Measurements from ENCODE around the gene CDC42SE1. TPM values are rescaled to one million over a fixed set of nuclear protein-coding genes. Genes with fewer than 3 reads are reported as not detected.
"Not testable (repeated sequence)": the region's sequence is repeated elsewhere in the genome, so short reads cannot be mapped to it uniquely, and the experiment has no call there.

Gene CDC42SE1
- polyA plus RNA-seq (2012; ENCODE audit: low read depth, missing spikeins), result 51.2 TPM

GRCh38 chr1:151059109-151060006, at the start of gene CDC42SE1:
TSS of gene CDC42SE1 (minus strand) at chr1:151059622. CDS start at chr1:151055730, 3,892 bp downstream.
- DNase-seq (ENCODE audit: insufficient read length, low spot score) (peak; percentile 88), FAIRE-seq (peak; percentile 85)
- TF ChIP-seq PAX5 (IDR thresholded peaks at IDR 0.05; ENCODE audit: insufficient read depth, low read length, severe bottlenecking) (no peak), POU2F2 (IDR thresholded peaks at IDR 0.05; ENCODE audit: low read depth, low read length) (no peak), POLR2A (IDR thresholded peaks at IDR 0.05; ENCODE audit: low read depth, low read length) (peak; percentile 81), POLR2AphosphoS5 (IDR thresholded peaks at IDR 0.05; ENCODE audit: low read depth, low read length) (peak; percentile 88), TAF1 (IDR thresholded peaks at IDR 0.05; ENCODE audit: low read depth, low read length) (peak; percentile 90), SPI1 (IDR thresholded peaks at IDR 0.05; ENCODE audit: low read depth, low read length) (peak; percentile 47)

- FAIRE-seq (no peak), DNase-seq (ENCODE audit: insufficient read length, low spot score) (no peak)
- TF ChIP-seq POLR2AphosphoS5 (IDR thresholded peaks at IDR 0.05; ENCODE audit: low read depth, low read length), result no peak
- TF ChIP-seq TAF1 (IDR thresholded peaks at IDR 0.05; ENCODE audit: low read depth, low read length), result no peak
- TF ChIP-seq PAX5 (IDR thresholded peaks at IDR 0.05; ENCODE audit: insufficient read depth, low read length, severe bottlenecking), result no peak
- no peak for TF ChIP-seq POLR2A (IDR thresholded peaks at IDR 0.05; ENCODE audit: low read depth, low read length)
- TF ChIP-seq POU2F2 (IDR thresholded peaks at IDR 0.05; ENCODE audit: low read depth, low read length), result no peak
- no peak for TF ChIP-seq SPI1 (IDR thresholded peaks at IDR 0.05; ENCODE audit: low read depth, low read length)
Observed at GRCh38 chr1:151108331-151108730, 48.9 kb upstream of the CDC42SE1 start.

- no peak for FAIRE-seq
- TF ChIP-seq TAF1 (IDR thresholded peaks at IDR 0.05; ENCODE audit: low read depth, low read length) (no peak), POU2F2 (IDR thresholded peaks at IDR 0.05; ENCODE audit: low read depth, low read length) (no peak), SPI1 (IDR thresholded peaks at IDR 0.05; ENCODE audit: low read depth, low read length) (no peak), POLR2AphosphoS5 (IDR thresholded peaks at IDR 0.05; ENCODE audit: low read depth, low read length) (no peak), PAX5 (IDR thresholded peaks at IDR 0.05; ENCODE audit: insufficient read depth, low read length, severe bottlenecking) (no peak), POLR2A (IDR thresholded peaks at IDR 0.05; ENCODE audit: low read depth, low read length) (no peak)
- DNase-seq (ENCODE audit: insufficient read length, low spot score), result no peak
Observed at GRCh38 chr1:151106894-151107293, 47.5 kb upstream of the CDC42SE1 start.

GRCh38 chr1:151104630-151105029, 45.2 kb upstream of the CDC42SE1 start:
- TF ChIP-seq POLR2A (IDR thresholded peaks at IDR 0.05; ENCODE audit: low read depth, low read length) (no peak), SPI1 (IDR thresholded peaks at IDR 0.05; ENCODE audit: low read depth, low read length) (no peak), PAX5 (IDR thresholded peaks at IDR 0.05; ENCODE audit: insufficient read depth, low read length, severe bottlenecking) (no peak), POU2F2 (IDR thresholded peaks at IDR 0.05; ENCODE audit: low read depth, low read length) (no peak), POLR2AphosphoS5 (IDR thresholded peaks at IDR 0.05; ENCODE audit: low read depth, low read length) (no peak), TAF1 (IDR thresholded peaks at IDR 0.05; ENCODE audit: low read depth, low read length) (no peak)
- FAIRE-seq (no peak), DNase-seq (ENCODE audit: insufficient read length, low spot score) (no peak)

GRCh38 chr1:151098126-151098525, 38.7 kb upstream of the CDC42SE1 start:
- FAIRE-seq, result no peak

GRCh38 chr1:151097426-151097825, 38.0 kb upstream of the CDC42SE1 start:
- FAIRE-seq; DNase-seq (ENCODE audit: insufficient read length, low spot score): not testable (repeated sequence)

More at GRCh38 chr1:151098126-151098525, 38.7 kb upstream of the CDC42SE1 start:
- DNase-seq (ENCODE audit: insufficient read length, low spot score), result no peak
- TF ChIP-seq POU2F2 (IDR thresholded peaks at IDR 0.05; ENCODE audit: low read depth, low read length) (no peak), TAF1 (IDR thresholded peaks at IDR 0.05; ENCODE audit: low read depth, low read length) (no peak), POLR2AphosphoS5 (IDR thresholded peaks at IDR 0.05; ENCODE audit: low read depth, low read length) (no peak), POLR2A (IDR thresholded peaks at IDR 0.05; ENCODE audit: low read depth, low read length) (no peak), PAX5 (IDR thresholded peaks at IDR 0.05; ENCODE audit: insufficient read depth, low read length, severe bottlenecking) (no peak), SPI1 (IDR thresholded peaks at IDR 0.05; ENCODE audit: low read depth, low read length) (no peak)

GRCh38 chr1:151085953-151086559, 26.6 kb upstream of the CDC42SE1 start:
- TF ChIP-seq SPI1 (IDR thresholded peaks at IDR 0.05; ENCODE audit: low read depth, low read length) (no peak), PAX5 (IDR thresholded peaks at IDR 0.05; ENCODE audit: insufficient read depth, low read length, severe bottlenecking) (no peak), POLR2AphosphoS5 (IDR thresholded peaks at IDR 0.05; ENCODE audit: low read depth, low read length) (no peak), TAF1 (IDR thresholded peaks at IDR 0.05; ENCODE audit: low read depth, low read length) (no peak), POLR2A (IDR thresholded peaks at IDR 0.05; ENCODE audit: low read depth, low read length) (no peak), POU2F2 (IDR thresholded peaks at IDR 0.05; ENCODE audit: low read depth, low read length) (no peak)
- no peak for DNase-seq (ENCODE audit: insufficient read length, low spot score)

GRCh38 chr1:151072224-151072623, 12.8 kb upstream of the CDC42SE1 start:
- TF ChIP-seq POLR2A (IDR thresholded peaks at IDR 0.05; ENCODE audit: low read depth, low read length) (no peak), POU2F2 (IDR thresholded peaks at IDR 0.05; ENCODE audit: low read depth, low read length) (no peak), POLR2AphosphoS5 (IDR thresholded peaks at IDR 0.05; ENCODE audit: low read depth, low read length) (no peak), PAX5 (IDR thresholded peaks at IDR 0.05; ENCODE audit: insufficient read depth, low read length, severe bottlenecking) (no peak), TAF1 (IDR thresholded peaks at IDR 0.05; ENCODE audit: low read depth, low read length) (no peak), SPI1 (IDR thresholded peaks at IDR 0.05; ENCODE audit: low read depth, low read length) (no peak)
- no peak for DNase-seq (ENCODE audit: insufficient read length, low spot score)
- FAIRE-seq, result no peak

More at GRCh38 chr1:151085953-151086559, 26.6 kb upstream of the CDC42SE1 start:
- no peak for FAIRE-seq
